Cardiac septum (tissue), 1 donor: ENCODE data around the gene STRA8. TPM values are rescaled to one million over a fixed set of nuclear protein-coding genes. Genes with fewer than 3 reads are reported as not detected.

Experiments
- DNase-seq: peaks from one replicate; pipeline ENCODE4 v3.0.0-alpha.2; 2020; ENCODE audit warnings: low spot score
- intact Hi-C: fragments of 100-400 bp; cut with DNase I; formaldehyde crosslinking; loops from one replicate; pipeline ENCODE4 v1.14.0; 2022
- total RNA-seq: library from RNA; stranded (reverse); fragmentation: NEBNext Ultra II Directional; extraction: Animal tissue kit (Norgen Biotek cat#: 25700); gene quantifications from one replicate; pipeline ENCODE4 v1.2.1, GENCODE V29; 2021
- donor health status: DM: no; HTN: no; CAD: no.

Gene STRA8
- total RNA-seq, 1 donor from 2014 or later = not detected

GRCh38 chr7:135234727-135235126, 1.1 kb downstream of the STRA8 start:
- intact Hi-C loops = no loop called here
- no peak for DNase-seq

DNA sequence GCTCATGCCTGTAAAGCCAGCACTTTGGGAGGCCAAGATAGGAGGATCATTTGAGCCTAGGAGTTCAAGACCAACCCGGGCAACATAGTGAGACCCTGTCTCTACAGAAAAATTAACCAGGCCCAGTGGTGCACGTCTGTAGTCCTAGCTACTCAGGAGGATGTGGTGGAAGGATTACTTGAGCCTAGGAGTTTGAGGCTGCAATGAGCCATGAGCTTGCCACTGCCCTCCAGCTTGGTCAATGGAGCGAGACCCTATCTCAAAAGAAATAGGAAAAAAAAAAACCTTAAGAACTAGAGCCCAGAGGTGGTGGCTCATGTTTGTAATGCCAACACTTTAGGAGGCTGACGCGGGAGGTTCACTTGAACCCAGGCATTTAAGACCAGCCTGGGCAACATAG, 2.2 kb downstream of the STRA8 start:
- intact Hi-C loops = no loop called here

DNA sequence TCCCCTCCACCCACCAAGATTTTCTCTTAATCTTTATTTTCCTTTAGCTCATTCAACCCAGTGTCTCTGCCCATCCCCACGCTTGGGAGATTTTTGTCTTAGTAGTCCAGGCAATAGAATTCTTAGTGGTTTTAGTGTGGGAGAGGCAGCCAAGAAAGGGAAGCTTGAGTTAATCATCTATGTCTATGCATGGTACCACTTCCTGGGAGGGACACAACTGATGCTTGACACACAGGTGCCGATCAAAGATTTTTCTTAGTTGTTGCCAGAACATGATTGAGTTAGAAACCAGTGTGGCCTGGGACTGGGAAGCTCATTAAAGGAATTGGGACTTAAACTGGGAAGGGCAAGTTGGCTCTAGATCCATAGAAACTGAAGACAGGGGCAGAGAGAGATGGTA, 3.1 kb downstream of the STRA8 start:
- intact Hi-C loops = no loop called here

More for the DNA sequence above, 2.2 kb downstream of the STRA8 start:
- no peak for DNase-seq

GRCh38 chr7:135238112-135238744, 4.6 kb downstream of the STRA8 start:
- intact Hi-C loops = no loop called here
- DNase-seq = no peak

More for the DNA sequence above, 3.1 kb downstream of the STRA8 start:
- no peak for DNase-seq

DNA sequence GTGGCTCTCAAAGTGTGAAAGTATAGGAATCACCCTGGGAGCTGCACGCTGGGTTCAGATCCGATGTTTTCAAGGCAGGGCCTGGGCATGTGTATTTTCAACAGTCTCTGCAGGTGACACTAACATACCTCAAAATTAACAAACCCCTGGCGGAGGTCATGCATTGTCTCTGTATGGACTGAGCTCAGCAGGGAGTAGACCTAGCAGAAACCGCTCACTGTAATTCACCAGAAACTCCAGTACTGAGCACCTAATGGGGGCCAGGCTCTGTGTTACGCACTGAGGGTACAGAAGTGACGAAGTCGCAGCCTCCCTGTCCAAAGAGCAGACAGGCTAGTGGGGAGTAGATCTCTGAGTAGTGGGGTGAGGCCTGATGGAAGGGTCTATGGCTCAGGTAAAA, 5.6 kb downstream of the STRA8 start:
- DNase-seq = no peak
- intact Hi-C loops = no loop called here

DNA sequence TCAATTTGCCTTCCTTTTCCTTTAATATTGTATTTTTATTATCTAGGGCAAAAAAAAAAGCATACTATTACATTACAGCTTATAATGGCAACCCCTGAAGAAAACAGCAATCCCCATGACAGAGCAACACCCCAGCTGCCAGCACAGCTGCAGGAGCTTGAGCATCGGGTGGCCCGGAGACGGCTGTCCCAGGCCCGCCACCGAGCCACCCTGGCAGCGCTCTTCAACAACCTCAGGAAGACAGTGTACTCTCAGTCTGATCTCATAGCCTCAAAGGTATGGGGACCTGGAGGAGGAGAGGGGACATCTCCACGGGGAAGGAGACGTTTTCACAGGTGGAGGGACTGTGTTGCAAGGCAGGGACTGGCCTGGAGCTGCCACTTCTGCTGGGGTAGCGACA, 6.8 kb downstream of the STRA8 start:
- intact Hi-C loops = no loop called here
- DNase-seq = no peak

DNA sequence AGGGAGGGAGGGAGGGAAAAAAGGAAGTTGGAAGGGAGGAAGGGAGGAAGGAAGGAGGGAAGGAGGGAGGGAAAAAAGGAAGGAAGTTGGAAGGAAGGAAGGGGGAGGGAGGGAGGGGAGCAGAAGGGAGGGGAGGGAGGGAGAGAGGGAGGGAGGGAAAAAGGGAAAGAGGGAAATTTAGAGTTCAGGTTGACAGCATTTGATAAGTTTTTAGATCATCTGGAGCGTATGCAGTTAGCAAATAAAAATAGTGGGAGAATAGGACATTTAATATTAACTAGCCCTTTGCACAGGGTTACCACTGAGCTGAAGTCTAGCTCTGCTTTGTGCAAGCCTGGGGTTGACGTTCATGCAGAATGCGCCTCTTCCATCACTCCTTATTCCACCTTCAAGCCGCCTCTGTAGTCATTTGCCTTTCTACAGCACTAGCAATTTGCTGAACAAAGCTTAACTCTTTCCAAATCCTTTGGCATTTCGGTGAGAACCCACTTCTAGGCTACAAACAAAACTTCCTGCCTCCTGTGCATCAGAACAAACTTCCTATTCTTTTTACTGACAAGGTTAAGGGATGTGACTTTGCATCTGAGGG, 8.6 kb downstream of the STRA8 start:
- intact Hi-C loops = no loop called here
- no peak for DNase-seq

GRCh38 chr7:135245226-135246190, 11.9 kb downstream of the STRA8 start:
- intact Hi-C loops = no loop called here
- DNase-seq = no peak

- intact Hi-C loops = no loop called here
These were observed 12.7 kb downstream of the STRA8 start for GRCh38 chr7:135246191-135246825.

DNA sequence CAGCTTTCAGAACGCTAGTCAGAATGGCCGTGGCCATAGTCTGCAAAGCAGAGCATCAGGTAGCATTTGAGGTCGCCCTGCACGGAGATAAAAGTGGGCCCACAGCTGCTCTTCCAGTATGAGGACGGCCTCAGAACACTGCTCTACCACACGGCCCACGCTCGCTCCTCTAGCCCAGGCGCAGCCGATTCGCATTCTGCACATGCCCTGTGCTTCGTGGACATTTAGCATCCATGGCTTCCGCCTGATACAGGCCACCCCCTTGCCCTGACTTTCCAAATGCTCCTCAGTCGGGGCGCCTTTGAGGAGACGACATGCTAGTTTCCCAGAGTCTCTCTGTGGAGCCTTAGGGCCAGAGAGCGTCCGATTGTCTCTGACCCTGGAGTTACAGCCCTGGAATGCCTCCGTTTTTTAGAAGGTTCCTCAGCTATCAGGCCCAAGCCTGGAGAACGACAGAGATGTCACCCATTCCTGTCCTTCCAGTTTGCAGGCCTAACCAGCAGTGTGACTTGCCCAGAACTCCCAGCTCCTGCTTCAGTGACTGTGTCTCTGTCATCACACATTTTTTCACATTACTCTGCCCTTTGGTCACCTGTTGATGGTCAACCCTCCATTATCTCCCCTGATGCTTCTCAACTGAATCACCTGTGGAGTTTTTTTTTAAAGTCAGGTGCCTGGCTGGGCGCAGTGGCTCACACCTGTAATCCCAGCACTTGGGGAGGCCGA, 14.3 kb downstream of the STRA8 start:
- no peak for DNase-seq
- intact Hi-C loops = no loop called here

More at GRCh38 chr7:135246191-135246825, 12.7 kb downstream of the STRA8 start:
- no peak for DNase-seq

- intact Hi-C loops = no loop called here
- DNase-seq = no peak
These were observed 14.9 kb downstream of the STRA8 start for GRCh38 chr7:135248546-135248945.

DNA sequence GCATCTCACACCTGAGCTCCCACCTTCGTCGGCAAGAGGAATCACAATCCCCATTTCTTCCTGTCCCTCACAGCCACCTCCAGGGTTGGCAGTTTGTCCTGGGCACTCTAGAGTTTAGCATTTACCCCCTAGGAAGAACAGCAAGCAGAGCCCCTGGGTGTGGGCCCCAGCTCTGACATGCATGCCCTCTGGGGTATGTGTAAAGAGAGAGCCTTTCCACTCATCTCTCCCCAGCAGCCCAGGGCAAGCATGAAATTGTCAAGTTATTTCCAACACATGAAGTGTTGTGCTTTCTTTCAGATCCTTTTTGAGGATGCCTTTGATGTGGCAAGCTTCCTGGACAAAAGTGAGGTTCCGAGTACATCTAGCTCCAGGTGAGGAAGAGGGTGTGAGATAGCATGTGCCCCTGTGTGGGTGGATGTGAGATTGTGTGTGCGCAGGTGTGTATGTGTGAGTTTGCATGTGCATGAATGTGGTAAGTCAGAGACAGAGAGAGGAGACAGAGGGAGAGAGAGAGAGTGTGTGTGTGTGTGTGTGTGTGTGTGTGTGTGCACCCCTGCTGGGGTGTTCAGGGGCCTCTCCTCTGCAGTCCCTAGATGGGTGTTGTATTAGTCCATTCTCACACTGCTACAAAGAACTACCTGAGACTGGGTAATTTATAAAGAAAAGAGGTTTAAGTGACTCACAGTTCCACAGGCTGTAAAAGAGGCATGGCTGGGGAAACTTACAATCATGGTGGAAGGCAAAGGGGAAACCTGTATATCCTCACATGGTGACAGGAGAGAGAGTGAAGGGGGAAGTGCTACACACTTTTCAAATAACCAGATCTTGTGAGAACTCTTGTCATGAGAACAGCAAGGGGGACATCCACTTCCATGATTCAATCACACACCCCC, 18.1 kb downstream of the STRA8 start:
- intact Hi-C loops = no loop called here
- peak; percentile 1 for DNase-seq

DNA sequence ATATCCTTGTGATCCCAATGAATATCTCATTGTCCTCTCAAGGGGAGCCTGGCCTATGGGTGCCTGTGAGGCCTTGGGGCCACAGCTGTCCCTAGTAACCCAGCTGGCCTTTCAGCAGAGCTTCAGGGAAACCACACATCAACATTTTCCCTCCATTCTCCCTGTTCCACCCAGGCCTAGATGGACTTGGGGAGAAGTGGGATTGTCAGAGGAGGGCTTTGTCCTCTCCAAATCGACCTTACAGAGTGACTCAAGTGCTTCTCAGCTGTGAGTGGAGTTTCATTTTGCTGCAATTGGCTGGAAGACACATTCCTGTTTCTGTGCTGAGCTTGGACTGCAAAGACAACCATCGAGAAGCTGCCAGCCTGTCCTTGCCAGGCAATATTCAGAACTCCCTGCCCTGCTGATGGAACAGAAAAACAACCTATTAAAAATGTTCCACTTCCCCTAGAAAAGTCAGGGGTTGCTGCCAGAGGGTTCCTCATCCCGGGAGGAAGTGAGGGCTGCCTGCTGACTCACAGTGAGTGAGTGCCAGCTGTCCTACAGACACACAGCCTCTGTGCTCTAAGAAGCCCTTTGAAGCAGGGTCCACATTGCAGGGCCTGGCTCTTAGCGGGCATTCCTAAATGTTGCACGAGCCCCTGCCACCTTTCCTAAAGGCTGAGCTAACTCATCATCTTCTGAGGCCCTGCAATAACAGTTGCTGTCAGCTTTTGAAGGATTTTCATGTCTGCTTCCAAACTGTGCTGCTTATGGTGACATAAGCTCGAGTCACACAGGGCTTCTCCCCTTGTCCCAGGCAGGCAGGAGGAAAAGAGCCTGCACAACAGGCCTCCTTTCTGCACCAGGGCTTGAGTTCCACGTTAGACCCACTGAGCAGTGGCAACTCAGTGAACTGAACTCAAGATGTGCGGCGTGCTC, 20.5 kb downstream of the STRA8 start:
- intact Hi-C loops = no loop called here

GRCh38 chr7:135257790-135258189, 24.2 kb downstream of the STRA8 start:
- DNase-seq = no peak
- intact Hi-C loops = no loop called here

More for the DNA sequence above, 20.5 kb downstream of the STRA8 start:
- DNase-seq = peak; percentile 87

DNA sequence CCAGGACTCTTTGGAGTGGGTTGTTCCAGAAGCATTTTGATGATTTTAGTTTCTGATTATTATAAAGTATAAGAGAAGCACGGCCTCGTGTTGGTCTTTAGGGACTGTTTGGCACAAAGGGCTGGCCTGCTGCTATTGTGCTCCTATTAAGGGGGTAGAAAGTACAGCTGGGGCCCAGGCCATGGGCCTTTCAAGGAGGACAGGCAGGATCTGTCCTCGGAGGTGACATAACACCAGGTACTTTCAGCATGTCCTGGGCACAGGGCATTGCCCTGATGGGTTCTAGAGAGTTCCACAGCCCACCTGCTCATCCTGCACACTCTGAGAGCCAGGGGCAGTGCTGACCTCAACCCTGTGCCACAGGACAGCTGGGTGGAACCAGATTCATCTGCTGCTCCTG, 24.9 kb downstream of the STRA8 start:
- peak; percentile 61 for DNase-seq
- intact Hi-C loops = no loop called here

- intact Hi-C loops = no loop called here
- DNase-seq = no peak
These were observed 26.1 kb downstream of the STRA8 start for GRCh38 chr7:135259702-135260101.

- intact Hi-C loops = no loop called here
- DNase-seq = no peak
These were observed 26.8 kb downstream of the STRA8 start for GRCh38 chr7:135260470-135260869.
